ENCODE data around the gene CNTN4.

- TF ChIP-seq CTCF (IDR thresholded peaks at IDR 0.05) = no peak
- no peak for TF ChIP-seq POLR2A (IDR thresholded peaks at IDR 0.05)
- no peak for TF ChIP-seq EP300 (IDR thresholded peaks at IDR 0.05)
Measured at GRCh38 chr3:2904054-2904453, 805.4 kb downstream of the CNTN4 start.

Data from tibial nerve (tissue), 4 donors.